Activated CD4-positive, alpha-beta T cell treated with anti-CD3 and anti-CD28 coated beads, Interleukin-2, Interleukin-4, amounts not matched to agents 100 ng/mL and 50 ng/mL, durations not matched to agents 16 hours and 8 hours (primary cell): ENCODE results near the gene DPP7.
A peak's percentile ranks its signal among the peaks of the same experiment; 100 is the strongest.
"Not testable (repeated sequence)": the region's sequence is repeated elsewhere in the genome, so short reads cannot be mapped to it uniquely, and the experiment has no call there.

ENCODE experiments used
- DNase-seq: peaks from one replicate; pipeline ENCODE4 v3.0.0-alpha.2; 2020; ENCODE audit warnings: low spot score

DPP7 gene

DNA sequence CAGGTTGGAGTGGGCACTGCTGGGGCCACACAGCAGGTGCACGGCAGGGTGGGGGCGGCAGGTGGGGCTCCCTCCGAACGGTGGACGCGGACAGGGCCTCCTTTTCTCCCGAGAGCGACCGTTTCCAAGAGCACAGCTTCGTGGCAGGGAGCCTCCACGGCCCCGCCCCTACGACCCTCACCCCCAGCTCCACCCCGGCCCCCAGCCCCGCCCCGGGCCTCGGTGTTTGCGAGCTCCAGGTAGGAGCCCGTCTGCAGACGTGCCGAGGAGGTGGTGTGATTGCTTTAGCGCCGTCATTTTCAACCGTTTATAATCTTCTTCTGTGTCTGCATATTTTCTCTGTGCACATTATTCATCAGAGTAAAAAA, 33.2 kb upstream of the DPP7 start:
- DNase-seq: no peak

DNA sequence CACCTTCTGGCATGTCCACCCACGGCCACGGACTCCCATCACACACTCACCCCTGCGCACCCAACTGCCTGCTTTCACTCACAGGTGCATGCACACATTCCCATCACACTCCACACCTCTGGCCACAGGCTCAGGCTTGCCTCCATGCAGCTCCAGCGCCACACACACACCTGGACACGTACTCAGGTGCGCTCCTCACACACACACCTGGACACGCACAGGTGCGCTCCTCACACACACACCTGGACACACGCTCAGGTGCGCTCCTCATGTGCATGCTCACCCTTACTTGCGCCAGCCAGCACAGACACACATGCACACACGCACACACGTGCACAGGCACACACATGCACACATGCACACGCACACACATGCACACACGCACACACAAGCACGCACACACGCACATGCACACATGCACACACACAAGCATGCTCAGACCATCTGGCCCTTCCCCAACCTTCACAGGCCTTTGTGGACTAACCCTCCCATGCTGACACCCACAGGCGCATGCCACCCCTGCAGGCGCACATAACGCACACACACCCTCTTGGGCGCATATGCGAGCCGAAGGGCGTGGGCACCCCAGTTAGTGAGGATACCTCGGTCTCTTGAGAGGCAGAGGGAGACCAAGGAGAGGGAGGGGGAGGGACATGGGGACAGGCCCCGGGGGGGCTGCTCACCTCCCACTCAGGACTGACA, 32.7 kb upstream of the DPP7 start:
- no peak for DNase-seq

DNA sequence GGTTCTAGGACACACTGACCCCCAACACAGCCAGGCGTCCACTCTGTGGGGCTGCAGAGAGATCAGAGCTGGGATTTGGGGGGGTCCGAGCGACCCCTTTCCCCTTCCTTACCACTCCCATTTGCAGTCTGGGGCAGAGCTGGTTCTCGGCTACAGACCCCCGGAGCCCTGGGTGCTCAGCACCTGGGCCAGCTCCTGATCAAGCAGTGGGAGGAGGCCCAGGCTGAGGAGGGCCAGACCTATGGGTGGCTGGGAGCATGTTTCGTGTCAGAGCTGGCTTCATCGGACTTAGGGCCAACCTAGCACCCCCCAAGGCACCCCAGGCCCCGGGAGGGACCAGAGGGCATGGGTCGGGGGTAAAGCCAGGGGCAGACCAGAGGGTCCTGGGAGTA, 32.0 kb upstream of the DPP7 start:
- no peak for DNase-seq

DNA sequence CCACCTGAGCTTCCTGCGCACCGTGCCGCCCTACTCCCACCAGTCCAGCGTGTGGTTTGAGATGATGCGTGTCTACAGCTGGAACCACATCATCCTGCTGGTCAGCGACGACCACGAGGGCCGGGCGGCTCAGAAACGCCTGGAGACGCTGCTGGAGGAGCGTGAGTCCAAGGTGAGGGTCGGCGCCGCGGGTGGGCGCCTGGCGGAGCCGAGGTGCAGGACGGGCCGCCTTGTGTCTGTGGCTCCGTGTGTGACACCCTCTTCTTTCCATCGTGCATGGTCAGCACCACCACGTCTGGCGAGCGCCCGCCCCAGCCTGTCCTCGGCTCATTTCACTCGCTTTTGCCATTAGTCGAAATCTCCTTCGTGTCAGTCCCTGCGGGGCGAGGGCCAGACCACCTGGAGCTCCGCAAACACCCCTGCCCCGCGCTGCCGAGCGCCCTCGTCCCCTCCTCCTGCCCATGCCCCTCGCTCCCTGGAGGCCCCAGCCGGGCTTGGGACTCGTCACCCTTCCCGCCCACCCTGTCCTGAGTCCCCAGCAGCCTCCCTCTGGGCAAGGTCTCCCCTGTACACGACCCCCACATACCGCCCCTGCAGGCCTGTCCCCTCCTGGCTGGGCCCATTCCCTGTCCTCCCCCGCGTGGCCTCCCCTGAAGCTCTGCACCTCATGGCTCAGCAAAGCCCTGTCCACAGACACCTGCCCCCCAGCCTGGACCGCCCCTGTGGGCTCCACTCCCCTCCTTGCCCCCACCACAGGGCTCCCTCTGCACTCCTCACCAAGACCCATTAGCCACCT, 31.4 kb upstream of the DPP7 start:
- no peak for DNase-seq

DNA sequence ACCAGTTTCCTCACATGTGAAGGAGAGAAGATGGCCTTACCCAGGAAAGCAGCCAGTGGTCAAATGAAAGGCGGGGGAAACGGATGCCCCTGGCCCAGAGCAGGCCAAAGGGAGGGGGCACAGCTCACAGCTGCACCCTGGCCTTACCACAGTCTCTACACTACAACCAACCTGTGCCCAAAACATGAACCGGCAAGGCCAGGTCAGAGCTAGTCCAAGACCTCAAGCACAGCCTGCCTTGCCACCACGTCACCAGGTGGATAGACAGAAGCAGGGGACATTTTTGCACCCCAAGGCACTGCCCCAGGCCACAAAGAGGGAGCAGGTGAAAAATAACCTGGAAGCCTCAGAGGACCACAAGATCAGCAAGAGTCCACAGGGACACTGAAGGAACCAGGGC, 28.9 kb upstream of the DPP7 start:
- no peak for DNase-seq

DNA sequence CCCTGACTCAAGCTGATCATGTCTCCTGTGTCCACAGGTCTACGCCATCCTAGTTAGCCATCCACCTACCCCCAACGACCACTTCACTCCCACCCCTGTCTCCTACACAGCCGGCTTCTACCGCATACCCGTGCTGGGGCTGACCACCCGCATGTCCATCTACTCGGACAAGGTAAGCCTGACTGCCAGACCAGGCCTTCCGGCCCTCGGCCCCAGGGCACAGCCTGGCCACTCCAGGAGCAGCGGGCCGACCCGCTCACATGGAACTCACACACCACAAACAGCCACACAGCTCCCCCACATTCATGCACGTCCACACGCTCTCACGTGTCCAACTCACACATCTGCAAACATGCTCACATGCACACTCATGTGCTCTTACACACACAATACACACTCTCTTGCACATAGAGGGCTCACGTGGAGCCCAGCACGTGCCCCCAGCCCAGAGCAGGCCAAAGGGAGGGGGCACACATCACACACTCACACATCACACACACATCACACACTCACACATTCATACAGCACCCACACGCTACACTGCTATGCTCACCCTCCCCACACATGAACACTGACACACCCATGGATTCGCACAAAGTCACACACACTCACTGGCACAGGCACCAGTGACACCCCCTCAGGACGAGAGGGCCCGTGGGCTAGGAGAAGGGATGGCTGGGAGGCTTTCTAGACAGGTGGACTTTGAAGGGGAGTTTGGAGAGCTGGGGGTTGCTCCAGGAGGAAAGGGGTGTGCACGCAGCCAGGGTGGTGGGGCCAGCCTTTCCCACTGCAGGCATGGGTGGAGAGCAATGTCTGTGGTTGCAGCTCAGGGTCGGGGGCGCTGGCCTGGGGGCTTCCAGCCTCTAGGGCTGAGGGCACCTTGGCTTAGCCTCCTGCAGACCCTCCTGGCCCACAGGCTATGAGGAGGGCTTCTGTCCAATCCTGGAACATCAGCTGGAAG, 27.7 kb upstream of the DPP7 start:
- no peak for DNase-seq

DNA sequence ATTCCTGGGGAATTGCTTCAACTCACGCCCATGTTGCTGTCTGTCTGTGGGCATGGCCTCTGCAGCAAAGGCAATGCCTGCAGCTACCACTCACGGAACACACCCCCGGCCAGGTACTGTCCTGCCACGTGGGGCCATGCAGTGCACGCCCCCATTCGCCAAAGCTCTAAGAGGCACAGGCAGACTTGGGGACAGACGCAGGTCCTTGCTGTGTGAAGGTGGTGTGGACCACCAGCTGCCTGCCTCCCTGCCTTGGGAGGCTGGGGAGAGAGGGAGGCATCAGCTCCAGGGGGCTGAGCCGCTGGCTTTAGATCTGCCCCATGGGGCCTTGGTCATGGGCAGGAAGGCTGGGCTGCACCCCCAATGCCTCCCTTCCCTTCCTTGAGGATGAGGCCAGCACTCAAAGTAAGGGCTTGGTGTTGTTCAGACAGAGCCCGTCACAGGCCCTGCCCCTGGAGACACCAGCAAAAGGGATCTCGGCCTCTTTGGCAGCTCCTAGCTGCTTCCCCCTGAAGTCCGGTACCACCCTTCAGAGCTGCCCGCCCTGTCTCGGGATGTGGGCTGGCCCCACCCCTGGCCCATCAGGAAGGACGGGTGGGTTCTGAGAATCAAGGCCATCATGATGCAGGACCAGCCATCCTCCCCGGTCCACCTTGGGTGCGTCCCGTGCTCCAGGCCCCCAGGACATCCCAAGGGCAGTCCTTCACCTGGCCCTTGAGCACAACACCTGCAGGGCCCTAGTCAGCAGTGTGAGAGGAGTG, 26.7 kb upstream of the DPP7 start:
- no peak for DNase-seq

DNA sequence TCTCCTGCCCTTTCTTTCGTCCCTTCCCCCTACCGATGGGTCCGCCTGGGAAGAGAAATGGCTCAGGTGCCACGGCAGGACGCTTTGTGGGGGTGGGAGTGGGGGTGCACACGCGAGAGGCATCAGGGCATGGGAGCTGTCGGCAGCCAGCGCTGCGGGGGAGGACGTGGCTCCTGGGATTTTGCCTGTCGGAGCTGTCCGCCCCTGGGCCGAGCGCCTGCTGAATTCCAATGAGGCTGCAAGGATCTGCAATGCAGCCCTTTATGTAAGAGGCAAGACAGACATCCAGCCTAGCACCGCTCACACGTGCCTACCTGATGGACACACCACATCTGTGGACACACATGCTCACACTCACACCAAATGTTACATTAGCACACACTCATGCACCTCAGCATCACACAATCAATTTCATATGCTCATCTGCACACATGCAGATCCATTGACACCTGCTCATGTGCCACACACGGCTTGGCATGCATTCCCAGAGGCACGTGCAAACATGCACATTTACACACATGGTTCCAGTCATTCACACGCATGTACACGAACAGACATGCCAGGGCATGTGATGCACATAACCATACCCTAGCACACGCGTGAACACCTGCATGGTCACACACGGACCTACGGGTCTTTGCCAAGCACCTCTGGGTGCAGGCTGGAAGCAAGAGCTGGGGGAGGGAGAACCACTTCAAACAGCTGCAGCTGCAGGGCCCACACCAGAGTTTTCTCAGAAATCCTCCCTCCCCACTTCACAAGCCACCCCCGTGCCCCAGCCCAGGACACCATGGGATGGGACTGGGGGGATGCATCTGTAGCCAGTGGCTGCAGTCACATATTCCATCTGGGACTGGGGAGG, 25.8 kb upstream of the DPP7 start:
- no peak for DNase-seq

DNA sequence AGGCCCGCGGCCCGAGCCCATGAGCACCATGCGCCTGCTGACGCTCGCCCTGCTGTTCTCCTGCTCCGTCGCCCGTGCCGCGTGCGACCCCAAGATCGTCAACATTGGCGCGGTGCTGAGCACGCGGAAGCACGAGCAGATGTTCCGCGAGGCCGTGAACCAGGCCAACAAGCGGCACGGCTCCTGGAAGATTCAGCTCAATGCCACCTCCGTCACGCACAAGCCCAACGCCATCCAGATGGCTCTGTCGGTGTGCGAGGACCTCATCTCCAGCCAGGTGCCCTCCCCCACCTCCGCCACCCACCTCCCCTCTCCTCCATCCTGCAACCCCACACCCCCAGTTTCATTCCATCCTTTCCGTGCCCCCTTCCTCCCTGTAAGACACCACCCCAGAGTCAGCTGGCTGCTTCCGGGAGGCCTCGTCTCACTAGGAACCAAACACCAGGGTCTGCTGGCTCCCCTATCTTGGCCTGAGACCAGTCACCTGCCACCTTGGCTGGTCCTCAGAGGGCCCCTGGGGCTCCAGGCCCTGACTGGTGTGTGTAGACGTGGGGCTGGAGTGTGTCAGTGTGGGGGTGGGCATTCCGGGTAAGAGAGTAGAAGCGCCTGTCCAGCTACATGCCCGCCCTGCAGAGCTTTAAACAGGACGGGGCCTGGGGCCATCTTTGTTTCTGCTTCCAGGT, 25.1 kb upstream of the DPP7 start:
- DNase-seq: no peak

DNA sequence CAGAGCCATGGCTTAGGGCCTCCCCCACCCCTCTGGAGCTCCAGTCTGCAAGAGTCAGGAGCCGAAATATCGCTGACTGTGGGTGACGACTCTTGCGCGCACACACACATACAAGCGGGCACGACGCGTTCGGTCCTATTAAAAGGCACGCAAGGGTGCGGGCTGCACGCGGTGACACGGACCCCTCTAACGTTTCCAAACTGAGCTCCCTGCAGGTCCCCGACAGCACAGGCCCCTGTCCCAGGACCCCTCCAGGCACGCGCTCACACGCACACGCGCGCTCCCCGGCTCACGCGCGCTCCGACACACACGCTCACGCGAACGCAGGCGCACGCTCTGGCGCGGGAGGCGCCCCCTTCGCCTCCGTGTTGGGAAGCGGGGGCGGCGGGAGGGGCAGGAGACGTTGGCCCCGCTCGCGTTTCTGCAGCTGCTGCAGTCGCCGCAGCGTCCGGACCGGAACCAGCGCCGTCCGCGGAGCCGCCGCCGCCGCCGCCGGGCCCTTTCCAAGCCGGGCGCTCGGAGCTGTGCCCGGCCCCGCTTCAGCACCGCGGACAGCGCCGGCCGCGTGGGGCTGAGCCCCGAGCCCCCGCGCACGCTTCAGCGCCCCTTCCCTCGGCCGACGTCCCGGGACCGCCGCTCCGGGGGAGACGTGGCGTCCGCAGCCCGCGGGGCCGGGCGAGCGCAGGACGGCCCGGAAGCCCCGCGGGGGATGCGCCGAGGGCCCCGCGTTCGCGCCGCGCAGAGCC, 24.4 kb upstream of the DPP7 start, which contains the start of gene GRIN1:
TSS of gene GRIN1 (plus strand) at position 433 of the 746 bp plus-strand sequence. CDS start 333 bp downstream, outside the sequence.
- no peak for DNase-seq

DNA sequence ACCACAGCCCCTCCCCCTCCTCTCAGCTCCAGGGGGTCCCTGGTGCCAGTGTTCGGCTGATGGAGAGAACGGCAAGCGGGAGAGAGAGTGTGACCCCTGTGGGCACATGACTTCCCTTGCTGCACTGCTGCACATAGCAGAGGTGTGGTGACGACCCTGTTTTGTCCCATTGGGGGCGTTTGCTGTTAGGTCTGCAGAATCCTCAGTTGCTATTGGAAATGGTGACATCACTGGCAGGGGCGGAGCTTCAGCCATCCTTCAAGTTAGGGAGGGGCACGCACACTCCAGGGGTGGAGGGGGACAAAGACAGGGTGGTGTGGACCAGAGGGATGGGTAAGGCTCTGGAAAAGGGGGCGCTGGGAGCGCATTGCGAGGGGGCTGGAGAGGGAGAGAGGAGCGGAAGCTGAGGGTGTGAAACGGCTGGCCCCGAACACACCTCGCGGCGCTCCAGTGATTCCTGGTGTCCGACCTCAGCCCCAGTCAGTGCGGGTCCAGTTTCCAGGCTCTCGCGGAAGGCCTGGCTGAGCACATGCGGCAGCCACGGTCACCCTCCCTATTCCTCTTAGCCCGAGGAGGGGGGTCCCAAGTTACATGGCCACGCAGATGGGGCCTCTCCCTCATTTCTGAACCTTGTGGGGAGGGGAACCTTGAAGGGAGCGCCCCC, 23.7 kb upstream of the DPP7 start:
- DNase-seq: no peak

DNA sequence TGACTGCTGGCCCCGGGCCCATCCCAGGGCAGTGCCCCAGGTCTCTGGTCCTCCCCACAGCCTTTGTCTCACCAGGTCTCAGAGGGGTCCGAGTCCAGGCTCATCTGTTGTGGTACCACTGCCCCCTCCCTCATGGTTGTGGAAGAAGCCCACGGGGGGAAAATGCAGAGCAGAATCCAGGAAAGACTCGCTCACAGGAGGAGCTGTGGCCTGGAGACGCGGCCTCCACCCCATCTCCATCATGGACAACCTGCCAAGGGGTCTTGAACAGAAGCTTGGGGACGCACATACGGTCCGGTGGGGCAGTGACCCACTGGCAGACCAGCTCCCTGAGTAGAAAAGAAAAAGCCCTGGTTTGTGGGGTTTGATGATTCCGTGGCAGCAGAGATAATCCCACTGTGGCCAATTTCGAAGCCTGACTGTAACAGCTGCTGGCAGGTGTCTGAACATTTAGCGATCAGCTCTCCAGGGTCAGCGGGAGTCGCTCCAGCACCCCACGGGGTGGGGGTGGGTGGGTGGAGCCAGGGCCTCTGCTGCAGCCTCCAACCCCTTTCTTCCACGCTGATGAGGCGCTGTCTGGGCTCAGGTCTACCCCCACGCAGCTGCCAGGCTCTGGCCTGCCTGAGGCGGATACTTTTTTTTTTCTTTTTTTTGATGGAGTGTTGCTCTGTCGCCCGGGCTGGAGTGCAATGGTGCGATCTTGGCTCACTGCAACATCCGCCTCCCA, 22.5 kb upstream of the DPP7 start:
- no peak for DNase-seq

DNA sequence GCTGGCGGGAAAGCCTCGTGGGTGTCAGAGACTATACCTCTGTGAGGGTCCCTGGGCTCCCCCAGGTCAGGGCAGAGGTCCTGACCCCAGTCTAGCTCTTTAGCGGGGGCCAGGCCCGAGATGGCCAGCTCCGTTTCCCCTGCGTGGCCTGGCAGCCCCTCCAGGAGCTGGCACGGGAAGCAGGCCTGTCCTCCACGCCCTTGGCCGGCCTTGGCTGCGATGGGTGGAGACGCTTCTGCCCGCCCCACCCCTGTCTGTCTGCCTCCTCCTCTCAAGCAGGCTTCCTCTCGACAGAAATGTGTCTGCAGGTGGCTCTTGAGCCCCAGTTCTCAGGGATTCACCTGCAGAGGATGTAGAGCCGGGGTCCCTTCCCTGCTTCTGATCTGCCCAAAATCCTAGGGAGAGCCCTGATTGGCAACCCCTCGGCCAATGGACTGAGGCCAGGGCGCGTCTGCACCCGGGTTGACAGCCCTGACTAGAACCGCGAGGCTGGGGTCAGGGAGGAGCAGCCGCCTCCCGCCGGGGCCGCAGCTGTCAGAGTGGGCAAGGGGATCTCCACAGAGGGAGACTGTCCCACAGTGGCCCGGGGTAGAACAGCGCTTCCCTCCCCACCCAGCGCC, 21.8 kb upstream of the DPP7 start:
- no peak for DNase-seq

DNA sequence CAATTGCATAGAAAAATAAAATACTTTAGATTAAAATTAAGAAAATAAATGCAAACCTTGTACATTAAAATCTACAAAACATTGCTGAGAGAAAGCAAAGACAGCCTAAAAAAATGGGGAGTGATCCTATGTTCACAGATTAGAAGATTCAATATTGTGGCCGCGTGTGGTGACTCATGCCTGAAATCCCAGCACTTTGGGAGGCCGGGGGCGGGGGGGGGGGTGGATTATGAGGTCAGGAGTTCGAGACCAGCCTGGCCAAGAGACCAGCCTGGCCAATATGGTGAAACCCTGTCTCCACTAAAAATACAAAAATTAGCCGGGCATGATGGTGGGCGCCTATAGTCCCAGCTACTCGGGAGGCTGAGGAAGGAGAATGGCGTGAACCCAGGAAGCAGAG, 20.6 kb upstream of the DPP7 start:
- DNase-seq: not testable (repeated sequence)

DNA sequence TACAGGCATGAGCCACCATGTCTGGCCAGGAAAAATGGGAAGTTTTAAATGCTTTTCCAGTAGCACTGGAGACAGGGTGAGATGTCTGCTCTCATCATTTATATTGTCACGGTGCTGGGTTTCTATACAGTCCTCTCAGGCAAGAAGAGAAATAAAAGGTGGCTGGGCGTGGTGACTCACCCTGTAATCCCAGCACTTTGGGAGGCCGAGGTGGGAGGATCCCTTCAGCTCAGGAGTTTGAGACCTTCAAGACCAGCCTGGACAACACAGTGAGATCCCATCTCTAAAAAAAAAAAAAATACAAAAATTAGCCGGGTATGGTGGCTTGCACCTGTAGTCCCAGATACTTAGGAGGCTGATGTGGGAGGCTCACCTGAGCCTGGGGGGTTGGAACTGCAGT, 19.7 kb upstream of the DPP7 start:
- DNase-seq: no peak

DNA sequence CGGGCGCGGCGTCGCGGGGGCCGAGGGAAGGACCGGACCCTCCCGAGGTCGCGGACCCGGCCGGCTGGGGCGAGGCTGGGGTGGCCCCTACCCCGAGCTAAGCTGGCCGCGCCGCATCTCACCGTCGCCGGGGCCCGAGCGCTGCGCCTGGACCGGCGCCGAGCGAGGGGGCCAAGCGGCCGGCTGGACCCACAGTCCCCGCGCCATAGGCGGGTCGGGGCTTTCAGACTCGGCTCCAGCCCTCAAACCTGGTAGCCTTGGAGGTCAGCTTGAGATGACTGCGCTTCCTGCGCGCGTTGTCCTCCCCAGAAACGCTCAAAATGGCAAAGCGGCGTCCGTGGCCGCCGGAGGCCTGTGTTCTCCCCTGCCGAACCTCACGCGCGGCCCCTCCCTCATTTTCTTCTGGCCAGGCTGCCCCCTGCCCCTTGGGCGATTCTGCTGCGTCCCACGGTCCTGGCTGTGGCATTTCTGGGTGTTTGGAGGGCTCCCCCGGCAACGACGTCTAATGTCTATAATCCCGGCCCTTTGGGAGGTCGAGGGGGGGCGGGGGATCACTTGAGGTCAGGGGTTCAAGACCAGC, 15.7 kb upstream of the DPP7 start:
- DNase-seq: no peak

DNA sequence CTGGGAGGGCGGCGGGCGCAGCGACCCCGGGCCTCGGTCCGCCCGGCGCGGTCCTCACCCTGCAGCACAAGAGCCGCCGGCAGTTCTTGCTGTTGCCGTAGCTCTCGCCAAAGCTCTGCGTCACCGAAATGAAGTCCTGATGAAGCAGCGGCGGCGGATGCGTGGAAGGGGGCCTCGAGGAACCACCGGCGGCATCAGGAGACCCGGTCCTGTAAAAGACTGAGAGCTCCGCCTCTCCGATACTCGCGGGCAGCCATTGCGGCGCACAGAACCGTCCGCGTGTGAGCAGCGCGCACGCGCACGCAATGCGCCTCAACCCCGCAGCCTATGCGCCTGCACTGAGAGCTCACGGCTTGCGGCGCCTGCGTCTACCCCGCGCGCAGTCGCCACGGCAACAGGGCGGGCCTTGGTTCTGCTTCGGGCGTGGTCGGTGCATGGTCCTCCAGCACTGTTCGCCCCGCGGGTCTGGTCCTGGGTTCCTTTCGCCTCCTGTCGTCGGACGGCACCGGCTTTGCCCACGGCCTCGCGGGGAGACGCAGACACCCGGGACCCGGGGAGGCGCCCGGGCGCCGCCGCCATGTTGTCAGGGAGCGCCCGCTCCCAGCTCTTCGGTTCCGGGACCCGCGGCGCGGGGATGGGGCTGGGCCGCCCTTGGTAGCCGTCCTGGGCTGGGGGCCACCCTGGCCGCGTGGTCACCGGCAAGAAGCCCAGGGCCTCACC, 15.1 kb upstream of the DPP7 start:
- peak; percentile 93 for DNase-seq
